Measurements from ENCODE around the gene C3orf62.

Gene C3orf62

DNA sequence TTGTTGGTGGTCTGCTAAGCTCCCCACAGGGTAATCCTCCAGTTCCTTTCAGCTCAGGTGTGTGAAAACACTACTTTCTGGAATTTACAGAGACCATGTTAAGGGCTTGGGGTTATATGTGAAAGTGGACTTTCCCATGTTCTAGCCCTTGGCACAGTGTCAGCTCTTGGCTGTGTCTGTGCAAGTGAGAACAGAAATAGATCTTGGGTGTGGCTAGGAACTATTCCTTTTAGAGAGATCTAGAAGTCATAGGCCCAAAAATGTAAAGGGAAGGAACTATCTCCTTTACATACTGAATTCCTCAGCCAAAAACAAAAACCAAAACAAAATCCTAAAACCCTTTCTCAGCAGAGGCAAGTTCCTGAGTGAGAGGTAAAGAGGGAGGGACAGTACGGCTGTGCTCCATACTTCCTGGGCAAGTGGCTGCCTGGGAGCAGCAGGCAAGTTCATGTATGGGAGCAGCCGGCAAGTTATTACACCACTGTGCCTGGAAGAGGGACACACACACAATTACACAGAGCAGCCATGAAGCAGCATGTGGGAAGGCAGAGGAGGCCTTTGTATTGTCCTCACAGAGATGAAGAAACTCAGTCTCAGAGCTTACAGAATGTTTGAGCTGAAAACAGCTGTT, 19.9 kb upstream of the C3orf62 start:
- no peak for TF ChIP-seq SIN3A (IDR thresholded peaks at IDR 0.05; ENCODE audit: borderline replicate concordance, insufficient read depth, low read length)
- no peak for TF ChIP-seq TAF1 (IDR thresholded peaks at IDR 0.05; ENCODE audit: borderline replicate concordance, insufficient read depth, low read length)
- TF ChIP-seq, protein P1, sequence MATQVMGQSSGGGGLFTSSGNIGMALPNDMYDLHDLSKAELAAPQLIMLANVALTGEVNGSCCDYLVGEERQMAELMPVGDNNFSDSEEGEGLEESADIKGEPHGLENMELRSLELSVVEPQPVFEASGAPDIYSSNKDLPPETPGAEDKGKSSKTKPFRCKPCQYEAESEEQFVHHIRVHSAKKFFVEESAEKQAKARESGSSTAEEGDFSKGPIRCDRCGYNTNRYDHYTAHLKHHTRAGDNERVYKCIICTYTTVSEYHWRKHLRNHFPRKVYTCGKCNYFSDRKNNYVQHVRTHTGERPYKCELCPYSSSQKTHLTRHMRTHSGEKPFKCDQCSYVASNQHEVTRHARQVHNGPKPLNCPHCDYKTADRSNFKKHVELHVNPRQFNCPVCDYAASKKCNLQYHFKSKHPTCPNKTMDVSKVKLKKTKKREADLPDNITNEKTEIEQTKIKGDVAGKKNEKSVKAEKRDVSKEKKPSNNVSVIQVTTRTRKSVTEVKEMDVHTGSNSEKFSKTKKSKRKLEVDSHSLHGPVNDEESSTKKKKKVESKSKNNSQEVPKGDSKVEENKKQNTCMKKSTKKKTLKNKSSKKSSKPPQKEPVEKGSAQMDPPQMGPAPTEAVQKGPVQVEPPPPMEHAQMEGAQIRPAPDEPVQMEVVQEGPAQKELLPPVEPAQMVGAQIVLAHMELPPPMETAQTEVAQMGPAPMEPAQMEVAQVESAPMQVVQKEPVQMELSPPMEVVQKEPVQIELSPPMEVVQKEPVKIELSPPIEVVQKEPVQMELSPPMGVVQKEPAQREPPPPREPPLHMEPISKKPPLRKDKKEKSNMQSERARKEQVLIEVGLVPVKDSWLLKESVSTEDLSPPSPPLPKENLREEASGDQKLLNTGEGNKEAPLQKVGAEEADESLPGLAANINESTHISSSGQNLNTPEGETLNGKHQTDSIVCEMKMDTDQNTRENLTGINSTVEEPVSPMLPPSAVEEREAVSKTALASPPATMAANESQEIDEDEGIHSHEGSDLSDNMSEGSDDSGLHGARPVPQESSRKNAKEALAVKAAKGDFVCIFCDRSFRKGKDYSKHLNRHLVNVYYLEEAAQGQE (IDR thresholded peaks at IDR 0.05; ENCODE audit: insufficient read depth in 1 of 2, low read depth in 2 of 2, low read length in 2 of 2): no peak

- TF ChIP-seq, protein P1 (IDR thresholded peaks at IDR 0.05; ENCODE audit: insufficient read depth in 1 of 2, low read depth in 2 of 2, low read length in 2 of 2): no peak
- no peak for TF ChIP-seq TAF1 (IDR thresholded peaks at IDR 0.05; ENCODE audit: borderline replicate concordance, insufficient read depth, low read length)
- TF ChIP-seq POLR2AphosphoS5 (IDR thresholded peaks at IDR 0.05; ENCODE audit: low read depth, low read length): no peak
- no peak for TF ChIP-seq FOXP2 (optimal IDR thresholded peaks at IDR 0.05; ENCODE audit: borderline replicate concordance, extremely low read depth, extremely low read length, insufficient read depth)
- TF ChIP-seq SIN3A (IDR thresholded peaks at IDR 0.05; ENCODE audit: borderline replicate concordance, insufficient read depth, low read length): no peak
Measured at GRCh38 chr3:49295489-49296058, 18.5 kb upstream of the C3orf62 start.

- TF ChIP-seq, protein P1 (IDR thresholded peaks at IDR 0.05; ENCODE audit: insufficient read depth in 1 of 2, low read depth in 2 of 2, low read length in 2 of 2): no peak
- no peak for TF ChIP-seq TAF1 (IDR thresholded peaks at IDR 0.05; ENCODE audit: borderline replicate concordance, insufficient read depth, low read length)
- no peak for TF ChIP-seq FOXP2 (optimal IDR thresholded peaks at IDR 0.05; ENCODE audit: borderline replicate concordance, extremely low read depth, extremely low read length, insufficient read depth)
- TF ChIP-seq SIN3A (IDR thresholded peaks at IDR 0.05; ENCODE audit: borderline replicate concordance, insufficient read depth, low read length): no peak
- no peak for TF ChIP-seq POLR2AphosphoS5 (IDR thresholded peaks at IDR 0.05; ENCODE audit: low read depth, low read length)
Measured at GRCh38 chr3:49294343-49294742, 17.3 kb upstream of the C3orf62 start.

DNA sequence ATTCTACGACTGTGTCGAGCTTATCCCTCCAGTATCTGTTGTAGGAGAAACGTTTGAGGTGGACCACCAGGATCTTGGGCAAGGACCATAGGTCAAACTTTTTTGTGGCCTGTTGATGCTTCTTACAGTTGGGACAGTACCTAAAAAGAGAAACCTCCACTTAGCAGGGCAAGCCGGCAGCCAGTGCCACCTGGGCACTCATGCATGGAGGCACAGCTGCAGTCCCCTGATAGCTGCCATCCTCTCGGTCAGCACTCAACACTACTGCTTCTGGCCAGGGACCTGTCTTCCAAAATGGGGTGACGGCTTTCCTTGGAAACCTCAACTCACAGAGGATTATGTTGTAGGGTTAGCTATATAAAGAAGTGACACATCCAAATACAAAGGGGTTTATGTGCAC, 7.0 kb upstream of the C3orf62 start:
- no peak for TF ChIP-seq POLR2AphosphoS5 (IDR thresholded peaks at IDR 0.05; ENCODE audit: low read depth, low read length)
- TF ChIP-seq, protein P1 (IDR thresholded peaks at IDR 0.05; ENCODE audit: insufficient read depth in 1 of 2, low read depth in 2 of 2, low read length in 2 of 2): no peak
- TF ChIP-seq SIN3A (IDR thresholded peaks at IDR 0.05; ENCODE audit: borderline replicate concordance, insufficient read depth, low read length): no peak
- TF ChIP-seq TAF1 (IDR thresholded peaks at IDR 0.05; ENCODE audit: borderline replicate concordance, insufficient read depth, low read length): no peak
- no peak for TF ChIP-seq FOXP2 (optimal IDR thresholded peaks at IDR 0.05; ENCODE audit: borderline replicate concordance, extremely low read depth, extremely low read length, insufficient read depth)

All from PFSK-1 (cell line).